Stimulated activated CD8-positive, alpha-beta memory T cell treated with anti-CD3 and anti-CD28 coated beads, Interleukin-15, amount 100 ng/mL, for 24 hours (primary cell): ENCODE results near the gene PRLH.

Experiments used
- DNase-seq: peaks from one replicate; pipeline ENCODE4 v3.0.0-alpha.2; 2020; ENCODE audit warnings: low read depth

Gene PRLH

GRCh38 chr2:237565974-237566373, 400 bp upstream of the PRLH start:
- no peak for DNase-seq

- no peak for DNase-seq
Measured at GRCh38 chr2:237567276-237568029, 1.1 kb downstream of the PRLH start.

- DNase-seq = no peak
Measured at GRCh38 chr2:237568121-237568660, 1.8 kb downstream of the PRLH start.

GRCh38 chr2:237569041-237569440, 2.7 kb downstream of the PRLH start:
- DNase-seq = no peak

DNA sequence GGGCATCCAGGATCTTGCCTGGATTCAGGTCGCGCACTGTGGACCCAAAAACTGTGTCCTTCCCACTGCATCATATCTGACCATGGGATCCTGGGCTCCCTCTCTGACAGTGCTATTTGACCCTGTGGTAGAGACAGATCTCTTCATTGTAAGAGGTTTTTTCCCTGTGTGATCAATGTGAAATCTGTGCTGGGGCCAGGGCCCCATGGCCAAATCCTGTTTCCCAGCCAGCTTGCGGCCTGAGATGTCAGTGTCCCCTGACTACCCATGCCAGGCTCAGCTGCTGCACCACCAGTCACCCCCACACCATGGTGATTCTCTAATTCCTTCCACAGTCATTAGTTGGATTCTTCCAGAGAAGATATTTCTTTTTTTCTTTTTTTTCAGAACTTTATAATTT, 3.5 kb downstream of the PRLH start:
- no peak for DNase-seq

GRCh38 chr2:237570776-237571335, 4.5 kb downstream of the PRLH start:
- no peak for DNase-seq

DNA sequence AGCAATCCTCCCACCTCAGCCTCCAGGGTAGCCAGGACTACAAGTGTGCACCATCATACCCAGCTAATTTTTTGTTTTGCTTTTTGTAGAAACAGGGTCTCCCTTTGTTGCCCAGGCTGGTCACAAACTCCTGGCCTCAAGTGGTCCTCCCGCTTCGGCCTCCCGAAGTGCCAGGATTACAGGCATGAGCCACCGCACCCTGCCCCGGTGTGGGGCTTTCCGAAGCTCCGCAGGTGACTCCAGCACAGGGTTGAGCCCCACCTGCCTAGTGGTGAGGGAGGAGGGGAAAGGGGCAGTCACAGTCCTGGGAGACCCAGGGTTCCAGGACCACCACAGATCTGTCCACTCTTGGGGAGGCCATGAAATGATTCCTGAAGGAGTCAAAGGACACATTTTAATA, 5.2 kb downstream of the PRLH start:
- DNase-seq = no peak

- peak; percentile 84 for DNase-seq
Measured at GRCh38 chr2:237572021-237572741, 5.8 kb downstream of the PRLH start.

GRCh38 chr2:237572742-237573101, 6.3 kb downstream of the PRLH start:
- DNase-seq = no peak

DNA sequence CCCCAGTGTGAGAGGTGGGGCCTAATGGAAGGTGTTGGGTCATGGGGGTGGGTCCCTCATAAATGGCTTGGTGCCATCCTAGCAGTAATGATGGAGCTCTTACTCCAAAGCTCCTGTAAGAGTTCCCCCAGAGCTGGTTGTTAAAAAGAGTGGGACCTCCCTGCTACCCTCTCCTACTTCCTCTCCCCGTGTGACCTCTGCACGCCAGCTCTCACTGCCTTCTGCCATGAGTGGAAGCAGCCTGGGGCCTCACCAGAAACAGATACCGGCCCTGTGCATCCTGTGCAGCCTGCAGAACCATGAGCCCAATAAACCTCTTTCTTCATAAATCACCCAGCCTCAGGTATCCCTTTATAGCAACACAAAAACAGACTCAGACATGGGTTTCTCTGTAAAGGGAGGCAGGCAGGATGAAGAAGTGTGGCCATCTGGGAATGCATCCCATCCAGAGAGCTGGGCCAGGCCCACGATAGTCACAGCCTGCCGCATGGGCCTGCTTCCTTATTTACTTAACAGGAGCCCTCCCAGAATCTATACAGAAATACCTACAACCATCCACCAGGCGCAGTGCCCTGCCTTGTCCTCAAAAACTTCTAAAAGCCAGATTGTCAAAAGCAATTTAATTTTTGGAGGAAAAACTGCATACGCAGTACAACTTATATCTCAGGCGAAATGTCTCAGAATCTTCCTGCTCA, 7.5 kb downstream of the PRLH start:
- DNase-seq = no peak

- no peak for DNase-seq
Measured at GRCh38 chr2:237574467-237574866, 8.1 kb downstream of the PRLH start.

- DNase-seq = no peak
Measured at GRCh38 chr2:237574894-237575868, 8.8 kb downstream of the PRLH start.

DNA sequence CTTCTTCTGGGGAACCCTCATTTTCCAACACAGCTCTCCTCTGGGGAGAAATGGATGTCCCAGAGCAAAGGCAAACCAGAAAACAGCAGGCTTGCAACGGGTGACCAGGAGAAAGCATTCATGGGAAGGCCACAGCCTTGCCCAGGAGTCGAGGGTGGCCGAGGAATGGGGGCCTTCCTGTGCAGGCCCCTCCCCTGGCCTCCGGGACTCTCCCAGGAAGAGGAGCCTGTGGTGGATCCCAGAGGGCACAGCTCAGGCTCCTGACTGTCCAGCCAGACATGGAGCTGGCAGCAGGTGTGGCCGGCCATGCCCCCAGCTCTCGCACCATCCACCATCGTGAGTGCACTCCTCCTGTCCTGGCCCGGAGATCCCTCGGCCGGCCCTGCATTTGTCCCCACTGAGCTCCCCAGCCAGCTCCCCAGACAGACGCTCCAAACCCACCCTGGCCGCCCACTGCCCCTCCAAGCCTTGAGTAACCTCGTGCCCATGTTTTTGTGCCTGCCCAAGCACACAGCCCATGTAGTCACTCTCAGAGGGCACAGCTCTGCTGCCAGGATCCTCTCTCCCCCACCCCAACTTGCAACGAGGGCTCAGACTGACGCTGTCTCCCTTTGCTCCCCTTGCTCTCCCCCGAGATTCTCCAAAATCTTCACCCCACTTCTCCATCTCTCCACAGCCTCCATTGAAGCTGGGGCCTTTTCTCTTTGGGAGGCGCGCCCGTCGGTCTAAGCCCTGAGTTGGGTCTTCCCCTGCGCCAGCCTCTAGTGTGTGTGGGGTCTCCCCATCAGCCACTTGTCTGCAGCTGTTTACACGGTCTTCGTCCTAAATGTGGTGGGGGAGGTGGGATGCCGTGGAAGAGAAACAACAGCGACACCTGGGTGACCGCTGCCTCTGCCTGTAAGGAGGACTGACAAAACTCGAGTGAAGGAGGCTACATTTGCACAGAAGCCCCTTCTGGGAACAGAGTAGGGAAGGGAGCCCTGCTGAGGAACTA, 9.8 kb downstream of the PRLH start:
- DNase-seq = no peak

- no peak for DNase-seq
Measured at GRCh38 chr2:237576974-237577373, 10.6 kb downstream of the PRLH start.

GRCh38 chr2:237577458-237577857, 11.1 kb downstream of the PRLH start:
- no peak for DNase-seq

DNA sequence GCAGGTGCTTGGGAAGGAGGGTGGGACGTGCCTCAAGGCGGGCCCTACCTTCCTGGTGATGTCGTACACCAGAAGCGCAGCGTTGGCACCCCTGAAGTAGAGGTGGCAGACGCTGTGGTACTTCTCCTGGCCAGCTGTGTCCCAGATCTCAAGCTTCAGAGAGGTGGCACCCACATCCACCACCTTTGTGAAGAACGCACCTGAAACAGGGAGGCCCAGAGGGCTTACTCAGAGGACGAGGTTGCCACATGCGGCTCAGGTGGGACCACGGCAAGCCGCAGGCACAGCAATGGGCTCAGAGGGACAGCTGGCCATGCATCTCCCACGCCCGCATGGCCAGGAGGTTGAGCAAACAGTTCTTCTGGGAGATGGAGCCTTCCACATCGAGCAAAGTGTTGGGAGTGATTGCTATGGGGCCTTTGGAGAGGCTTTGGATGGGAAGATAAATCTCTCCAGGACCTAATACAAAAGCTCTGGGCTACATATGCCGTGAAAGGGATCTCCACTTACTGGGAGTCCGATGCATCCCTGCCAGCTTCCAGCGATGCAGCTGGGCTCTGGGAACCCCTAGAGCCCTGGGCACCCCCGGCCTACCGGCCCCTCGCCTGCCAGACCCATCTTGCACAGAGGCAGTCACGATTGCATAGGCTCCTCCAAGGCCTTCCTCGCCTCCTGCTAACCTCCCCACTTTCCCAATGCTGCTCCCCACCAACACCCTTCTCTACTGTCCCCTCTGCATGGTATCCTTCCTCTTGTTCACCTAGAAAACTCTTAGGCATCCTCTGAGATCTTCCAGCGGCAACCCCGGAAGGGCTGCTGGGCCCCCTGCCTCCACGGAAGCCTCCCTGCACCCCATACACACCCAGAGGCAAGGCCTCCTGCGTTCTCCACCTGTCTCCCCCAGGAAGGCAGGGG, 11.8 kb downstream of the PRLH start:
- no peak for DNase-seq

GRCh38 chr2:237581326-237581725, 15.0 kb downstream of the PRLH start:
- no peak for DNase-seq

GRCh38 chr2:237581751-237582746, 15.7 kb downstream of the PRLH start:
- DNase-seq = no peak
